Choroid plexus epithelial cell (primary cell): Measurements from ENCODE around the gene PAXX.

Experiments
- DNase-seq: peaks from one replicate; pipeline ENCODE4 v3.0.0-alpha.2; 2010; ENCODE audit warnings: low read depth
- H3K4me3 ChIP-seq: 2 replicates; pipeline ENCODE4 v1.5.1; 2011; ENCODE audit warnings: low read depth, mild to moderate bottlenecking, control low read depth, low read length, moderate library complexity
- CTCF ChIP-seq: conservative IDR thresholded peaks from 2 replicates; pipeline ENCODE4 v1.5.1; 2011; ENCODE audit warnings: low read depth, mild to moderate bottlenecking, control low read depth, inconsistent platforms, low read length, moderate library complexity

PAXX gene

GRCh38 chr9:136960212-136960937 is 31.8 kb upstream of the PAXX start:
- TF ChIP-seq CTCF: no peak
- DNase-seq: peak; percentile 41
- no peak overlapping the region for H3K4me3 ChIP-seq

GRCh38 chr9:136960938-136961275 is 31.3 kb upstream of the PAXX start:
- no peak for TF ChIP-seq CTCF
- H3K4me3 ChIP-seq: no peak overlapping the region
- DNase-seq: no peak

- DNase-seq: peak; percentile 73
- H3K4me3 ChIP-seq: no peak overlapping the region
- no peak for TF ChIP-seq CTCF
These were observed 30.8 kb upstream of the PAXX start for GRCh38 chr9:136961279-136962065.

- H3K4me3 ChIP-seq: no peak overlapping the region
- TF ChIP-seq CTCF: no peak
These were observed 30.1 kb upstream of the PAXX start for GRCh38 chr9:136962163-136962562.

GRCh38 chr9:136962701-136963248 is 29.4 kb upstream of the PAXX start:
- TF ChIP-seq CTCF: no peak

More at GRCh38 chr9:136962163-136962562, 30.1 kb upstream of the PAXX start:
- DNase-seq: no peak

GRCh38 chr9:136963341-136963740 is 28.9 kb upstream of the PAXX start:
- no peak overlapping the region for H3K4me3 ChIP-seq
- DNase-seq: no peak
- no peak for TF ChIP-seq CTCF

More at GRCh38 chr9:136962701-136963248, 29.4 kb upstream of the PAXX start:
- no peak overlapping the region for H3K4me3 ChIP-seq
- no peak for DNase-seq
